Brain microvascular endothelial cell (primary cell): ENCODE data around the gene ABCA3.
A peak's percentile ranks its signal among the peaks of the same experiment; 100 is the strongest.

Source experiments
- DNase-seq: peaks from one replicate; pipeline ENCODE4 v3.0.0-alpha.2; 2020
- H3K27ac ChIP-seq: fragments of 250-450 bp; sonication (Bioruptor Pico); 2 replicates; pipeline ENCODE4 v1.5.1; 2020; ENCODE audit warnings: mild to moderate bottlenecking, moderate library complexity
- H3K27me3 ChIP-seq: fragments of 250-450 bp; sonication (Bioruptor Pico); replicated peaks from 2 replicates; pipeline ENCODE4 v1.5.1; 2020; ENCODE audit warnings: mild to moderate bottlenecking
- H3K36me3 ChIP-seq: fragments of 250-450 bp; sonication (Bioruptor Pico); replicated peaks from 2 replicates; pipeline ENCODE4 v1.5.1; 2020; ENCODE audit warnings: mild to moderate bottlenecking
- H3K4me3 ChIP-seq: 2 replicates; pipeline ENCODE4 v1.5.1; 2011; ENCODE audit warnings: low read depth, mild to moderate bottlenecking, control low read depth, low read length, moderate library complexity
- in situ Hi-C: cut with HindIII; loops from 2 replicates; pipeline ENCODE4 v1.10.0; 2017; ENCODE audit warnings: low sequenced_read_pairs, low pct_ligation_motif_present
- TF ChIP-seq, protein P1 (sequence below): IDR thresholded peaks from 2 replicates; pipeline ENCODE4 v1.5.1; 2011; ENCODE audit warnings: low read depth, mild to moderate bottlenecking, moderate library complexity, low read length, control low read depth, inconsistent platforms; ENCODE audit errors: missing control alignments

ABCA3 gene

GRCh38 chr16:2343211-2343610 is 2.7 kb upstream of the ABCA3 start:
- Histone ChIP-seq H3K4me3 (no peak overlapping the region), H3K27ac (no peak overlapping the region), H3K36me3 (no peaks in the 10 kb centered on the region), H3K27me3 (peaks cover 10% of the 10 kb centered on the region)
- in situ Hi-C loops, result no loop called here
- TF ChIP-seq, protein P1, sequence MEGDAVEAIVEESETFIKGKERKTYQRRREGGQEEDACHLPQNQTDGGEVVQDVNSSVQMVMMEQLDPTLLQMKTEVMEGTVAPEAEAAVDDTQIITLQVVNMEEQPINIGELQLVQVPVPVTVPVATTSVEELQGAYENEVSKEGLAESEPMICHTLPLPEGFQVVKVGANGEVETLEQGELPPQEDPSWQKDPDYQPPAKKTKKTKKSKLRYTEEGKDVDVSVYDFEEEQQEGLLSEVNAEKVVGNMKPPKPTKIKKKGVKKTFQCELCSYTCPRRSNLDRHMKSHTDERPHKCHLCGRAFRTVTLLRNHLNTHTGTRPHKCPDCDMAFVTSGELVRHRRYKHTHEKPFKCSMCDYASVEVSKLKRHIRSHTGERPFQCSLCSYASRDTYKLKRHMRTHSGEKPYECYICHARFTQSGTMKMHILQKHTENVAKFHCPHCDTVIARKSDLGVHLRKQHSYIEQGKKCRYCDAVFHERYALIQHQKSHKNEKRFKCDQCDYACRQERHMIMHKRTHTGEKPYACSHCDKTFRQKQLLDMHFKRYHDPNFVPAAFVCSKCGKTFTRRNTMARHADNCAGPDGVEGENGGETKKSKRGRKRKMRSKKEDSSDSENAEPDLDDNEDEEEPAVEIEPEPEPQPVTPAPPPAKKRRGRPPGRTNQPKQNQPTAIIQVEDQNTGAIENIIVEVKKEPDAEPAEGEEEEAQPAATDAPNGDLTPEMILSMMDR, result no peak
- no peak for DNase-seq

DNA sequence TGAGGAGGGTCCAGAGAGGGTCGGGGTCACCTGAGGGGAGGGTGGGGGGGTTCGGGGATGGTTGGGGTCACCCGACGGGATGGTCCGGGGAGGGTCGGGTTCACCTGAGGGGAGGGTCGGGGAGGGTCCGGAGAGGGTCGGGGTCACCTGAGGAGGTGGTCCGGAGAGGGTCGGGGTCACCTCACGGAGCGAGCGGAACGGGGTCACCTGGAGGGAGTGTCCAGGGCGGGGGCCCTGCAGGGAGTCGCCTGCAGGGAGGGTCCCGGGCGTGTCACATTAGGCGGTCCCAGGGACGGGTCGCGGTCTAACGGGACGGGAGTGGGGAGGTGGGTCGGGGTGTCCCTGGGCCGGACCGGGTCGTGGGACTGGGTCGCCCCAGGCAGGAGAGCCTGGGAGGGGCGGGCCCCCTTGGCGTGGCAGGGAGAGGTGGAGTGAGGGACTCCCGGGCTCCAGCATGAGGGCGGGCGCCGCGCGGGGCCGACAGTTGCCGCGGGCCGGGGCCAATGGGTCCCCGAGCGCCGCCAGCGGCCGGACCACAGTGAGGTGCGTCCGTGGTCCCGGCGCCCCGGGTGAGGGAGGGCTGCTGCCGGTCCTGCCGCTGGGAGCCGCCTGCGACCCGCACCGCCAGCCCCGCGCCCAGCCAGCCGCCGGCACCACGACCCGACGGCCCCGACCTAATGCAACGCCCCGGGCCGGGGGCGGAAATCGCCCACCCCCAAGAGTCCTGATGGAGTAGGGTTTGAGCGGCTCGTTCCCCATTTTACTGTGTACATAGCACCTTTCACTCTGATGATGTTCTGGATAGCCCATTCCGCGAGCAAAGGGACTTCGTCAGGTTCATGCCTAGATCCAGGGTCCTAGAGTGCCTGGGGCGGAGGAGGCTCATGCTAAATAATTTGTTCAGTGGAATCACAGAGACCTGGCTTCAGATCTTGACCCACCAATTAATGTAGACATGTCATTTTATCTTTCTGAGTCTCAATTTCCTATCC is 1.2 kb upstream of the ABCA3 start:
- H3K4me3 ChIP-seq, result no peak overlapping the region
- DNase-seq, result no peak
- no peak overlapping the region for H3K27ac ChIP-seq
- TF ChIP-seq, protein P1, result no peak
- H3K27me3 ChIP-seq, result peaks cover 10% of the 10 kb centered on the region
- in situ Hi-C loops, result no loop called here
- no peaks in the 10 kb centered on the region for H3K36me3 ChIP-seq

- H3K36me3 ChIP-seq, result no peaks in the 10 kb centered on the region
- no peak overlapping the region for H3K27ac ChIP-seq
- peak overlapping the region; percentile 48 for H3K4me3 ChIP-seq
- H3K27me3 ChIP-seq, result peaks cover 10% of the 10 kb centered on the region
- in situ Hi-C loops, result no loop called here
- TF ChIP-seq, protein P1, result no peak
- no peak for DNase-seq
Observed at GRCh38 chr16:2339521-2340484, 725 bp downstream of the ABCA3 start.

DNA sequence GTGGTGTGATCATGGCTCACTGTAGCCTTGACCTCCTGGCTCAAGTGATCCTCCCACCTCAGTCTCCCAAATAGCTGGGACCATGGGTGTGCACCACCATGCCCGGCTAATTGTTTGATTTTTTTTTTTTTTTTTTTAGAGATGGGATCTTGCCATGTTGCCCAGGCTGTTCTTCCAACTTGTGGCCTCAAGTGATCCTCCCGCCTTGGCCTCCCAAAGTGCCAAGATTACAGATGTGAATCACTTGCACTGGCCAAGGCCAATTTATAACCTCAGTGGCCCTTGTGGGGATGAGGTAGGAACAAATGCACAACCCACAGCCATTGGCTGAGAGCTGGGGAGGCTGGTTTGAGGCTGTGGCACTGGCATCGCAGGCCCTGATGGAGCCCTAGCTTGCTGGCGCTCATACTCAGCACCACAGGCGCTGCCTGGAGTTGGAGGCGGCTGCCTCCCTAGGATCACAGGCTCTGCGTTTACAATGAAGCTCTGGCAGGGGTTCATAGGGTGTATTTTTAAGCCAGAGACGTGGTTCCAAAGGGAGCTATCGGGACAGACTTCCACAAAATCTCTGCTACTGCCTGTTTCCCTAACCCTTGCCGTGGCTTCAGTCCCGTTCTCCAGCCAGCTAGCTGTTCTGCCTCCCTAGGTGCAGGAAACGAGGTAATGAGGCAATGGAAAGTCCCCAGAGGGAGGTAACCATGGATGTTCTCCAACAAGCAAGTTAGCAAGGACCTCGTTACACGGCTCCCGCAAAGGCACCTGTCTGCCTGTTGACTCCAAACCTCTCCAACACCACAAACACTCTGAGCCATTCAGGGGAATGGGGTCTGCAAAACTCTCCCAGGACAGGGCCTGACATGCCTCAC is 2.9 kb downstream of the ABCA3 start:
- in situ Hi-C loops, result no loop called here
- Histone ChIP-seq H3K27ac (no peak overlapping the region), H3K36me3 (no peaks in the 10 kb centered on the region), H3K27me3 (peaks cover 9% of the 10 kb centered on the region), H3K4me3 (no peak overlapping the region)
- DNase-seq, result no peak
- TF ChIP-seq, protein P1, result no peak

GRCh38 chr16:2335286-2335895 is 5.1 kb downstream of the ABCA3 start:
- TF ChIP-seq, protein P1, result no peak
- in situ Hi-C loops, result no loop called here
- Histone ChIP-seq H3K4me3 (no peak overlapping the region), H3K27me3 (no peaks in the 10 kb centered on the region), H3K36me3 (no peaks in the 10 kb centered on the region), H3K27ac (no peak overlapping the region)
- DNase-seq, result no peak
